Right ventricle myocardium inferior (tissue), 1 donor: ENCODE measurements around the gene URGCP. TPM values are rescaled to one million over a fixed set of nuclear protein-coding genes. Genes with fewer than 3 reads are reported as not detected.
"Not testable (repeated sequence)": the region's sequence is repeated elsewhere in the genome, so short reads cannot be mapped to it uniquely, and the experiment has no call there.

Experiments
- ATAC-seq: fragments of 200-7000 bp; cut with Tn5 transposase; one replicate; pipeline ENCODE4 v1.9.1; 2020; ENCODE audit warnings: mild to moderate bottlenecking, moderate library complexity
- DNase-seq: peaks from one replicate; pipeline ENCODE4 v3.0.0; 2021; ENCODE audit errors: missing footprints
- intact Hi-C: fragments of 100-400 bp; cut with DNase I; formaldehyde crosslinking; loops from one replicate; pipeline ENCODE4 v1.11.0; 2022
- total RNA-seq: library from RNA; stranded (reverse); fragmentation: NEBNext Ultra II Directional; extraction: Animal tissue kit (Norgen Biotek cat#: 25700); gene quantifications from one replicate; pipeline ENCODE4 v1.2.1, GENCODE V29; 2021
- donor health status: DM: no; HTN: yes; CAD: no; lungs with severe emphysema.

The URGCP gene
- total RNA-seq, 1 donor from 2014 or later = 44.4 TPM

DNA sequence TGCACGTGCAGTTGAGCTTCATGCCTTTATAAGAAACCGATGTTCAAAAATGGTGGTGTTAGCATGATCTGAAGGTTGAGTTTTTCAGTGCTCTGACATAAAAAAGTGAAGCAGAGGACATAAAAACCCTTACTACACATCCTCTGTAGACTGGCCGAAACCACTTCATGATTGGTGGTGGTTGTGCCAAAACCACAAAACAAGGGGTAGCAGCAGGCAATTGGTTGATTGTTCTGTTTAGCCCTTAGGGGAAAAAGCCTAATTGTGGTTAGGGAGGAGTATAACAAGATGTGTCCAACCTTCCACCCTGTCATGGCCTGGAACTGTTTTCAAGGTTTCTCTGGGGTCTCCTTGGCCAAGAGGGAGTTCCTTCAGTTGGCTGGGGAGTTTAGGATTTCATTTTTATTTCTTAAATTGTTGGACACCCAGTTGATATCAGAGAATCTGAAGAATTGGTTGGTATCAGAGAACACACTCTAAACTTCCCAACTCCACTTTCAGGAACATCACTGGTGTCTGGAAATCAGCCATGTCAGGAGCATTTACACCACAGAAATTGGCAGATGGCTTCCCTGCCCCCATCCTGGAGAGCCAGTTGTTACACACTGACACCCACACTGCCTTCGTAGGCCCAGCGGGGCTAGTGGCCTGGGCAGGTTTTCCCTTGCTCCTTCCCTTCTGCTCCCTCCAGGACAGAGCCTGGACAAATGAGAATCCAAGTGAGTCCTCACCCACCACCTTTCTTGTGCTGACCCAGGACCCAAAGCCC lies 55.9 kb downstream of the URGCP start:
- intact Hi-C loops = no loop called here
- ATAC-seq (no peak), DNase-seq (no peak)

GRCh38 chr7:43849047-43849446 lies 57.3 kb downstream of the URGCP start:
- intact Hi-C loops = no loop called here
- DNase-seq (no peak), ATAC-seq (no peak)

DNA sequence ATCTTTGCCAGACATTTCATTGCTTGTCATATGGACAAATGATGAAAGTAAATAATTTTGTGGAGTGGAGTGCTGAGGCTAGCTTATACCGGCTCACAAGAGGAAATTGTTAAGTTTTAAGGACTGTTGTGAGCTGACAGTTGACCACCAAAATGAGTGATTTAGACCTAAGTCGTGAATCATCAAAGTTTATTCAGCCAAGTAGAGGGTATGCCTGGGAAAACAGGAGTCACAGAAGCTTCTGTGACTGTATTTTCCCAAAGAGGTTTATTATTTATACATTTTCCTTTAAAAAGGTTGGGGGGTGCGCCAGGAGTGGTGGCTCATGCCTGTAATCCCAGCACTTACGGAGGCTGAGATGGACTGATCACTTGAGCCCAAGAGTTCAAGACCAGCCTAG lies 58.9 kb downstream of the URGCP start:
- no peak for DNase-seq
- ATAC-seq = no peak
- intact Hi-C loops = no loop called here

DNA sequence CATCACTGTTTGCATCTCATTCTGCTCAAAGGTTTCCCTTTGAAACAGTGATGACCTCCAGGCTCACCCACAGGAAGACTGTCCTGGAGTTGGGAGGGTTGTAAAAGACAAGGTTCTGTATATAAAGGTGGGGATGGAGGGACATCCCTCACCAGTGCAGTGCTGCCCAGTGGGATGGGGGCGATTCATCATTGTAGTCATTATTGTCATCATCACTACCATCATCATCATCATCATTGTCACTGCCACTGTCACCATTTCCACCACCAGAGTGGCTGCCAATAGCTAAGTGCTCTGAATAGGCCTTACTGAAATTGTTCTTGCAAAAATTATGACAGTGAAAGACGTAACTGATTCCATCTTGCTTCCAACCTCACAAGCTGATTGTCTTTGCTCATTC lies 61.7 kb downstream of the URGCP start:
- ATAC-seq (no peak), DNase-seq (no peak)
- intact Hi-C loops = no loop called here

GRCh38 chr7:43844257-43844656 lies 62.1 kb downstream of the URGCP start:
- intact Hi-C loops = no loop called here
- no peak for ATAC-seq
- DNase-seq = no peak

GRCh38 chr7:43843296-43843695 lies 63.1 kb downstream of the URGCP start:
- intact Hi-C loops = no loop called here
- no peak for ATAC-seq

GRCh38 chr7:43838201-43838658 lies 68.2 kb downstream of the URGCP start:
- ATAC-seq (no peak), DNase-seq (no peak)
- intact Hi-C loops = loop anchor here (2.0 to 10.0 kb wide), 2 partner anchors 255 to 383 kb away; partner anchors contain the start of gene STK17A

More at GRCh38 chr7:43843296-43843695, 63.1 kb downstream of the URGCP start:
- no peak for DNase-seq

- intact Hi-C loops = loop anchor here (10.0 kb wide), 1 partner anchor 380 kb away; no protein-coding TSS in a partner anchor
- no peak for DNase-seq
- ATAC-seq = no peak
Measured at GRCh38 chr7:43834463-43835251, 71.7 kb downstream of the URGCP start.

DNA sequence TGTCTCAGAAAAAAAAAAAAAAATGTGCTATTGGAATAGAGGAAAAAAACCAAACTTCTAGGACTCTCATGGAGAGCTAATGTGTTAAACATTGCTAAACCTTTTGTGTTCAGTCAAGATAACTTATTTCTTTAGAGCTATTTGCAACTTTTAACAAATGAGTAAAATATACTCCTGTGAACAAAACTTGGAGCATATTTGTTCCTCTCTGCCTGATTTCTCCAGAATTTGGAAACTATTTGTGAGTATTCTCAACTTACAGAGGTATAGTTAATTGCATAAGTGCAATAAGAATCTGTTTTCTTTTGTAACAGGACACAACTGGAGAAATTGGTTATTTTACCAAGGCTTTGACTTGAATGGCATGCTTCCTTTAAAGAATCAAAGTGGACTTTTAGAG lies 75.5 kb downstream of the URGCP start:
- intact Hi-C loops = loop anchor here (10.0 kb wide), 1 partner anchor 376 kb away; no protein-coding TSS in a partner anchor
- ATAC-seq, DNase-seq: not testable (repeated sequence)

Other genes starting within 250 kb of the URGCP start
- gene COA1, start 177.1 kb downstream of the URGCP start, total RNA-seq = 66.7 TPM
- gene BLVRA, start 147.9 kb downstream of the URGCP start, total RNA-seq = 45.7 TPM
- gene MRPS24, start 37.1 kb downstream of the URGCP start, total RNA-seq = 193 TPM
- 51.2 TPM for gene UBE2D4, start 19.8 kb upstream of the URGCP start, total RNA-seq
- gene SPDYE1, start 91.3 kb upstream of the URGCP start, total RNA-seq = not detected
- 36.0 TPM for gene DBNL, start 138.1 kb upstream of the URGCP start, total RNA-seq
- gene PGAM2, start 159.0 kb upstream of the URGCP start, total RNA-seq = 1,123 TPM
- gene POLM, start 175.9 kb upstream of the URGCP start, total RNA-seq = 16.1 TPM
- 13.6 TPM for gene AEBP1, start 197.7 kb upstream of the URGCP start, total RNA-seq
- 87.3 TPM for gene POLD2, start 217.0 kb upstream of the URGCP start, total RNA-seq
- 3,838 TPM for gene MYL7, start 234.7 kb upstream of the URGCP start, total RNA-seq